GM19328 (cell line): Measurements from ENCODE around the gene TNFRSF14.

Experiments used
- ATAC-seq: cut with Tn5 transposase; IDR thresholded peaks from one replicate; pipeline ENCODE4 v1.9.1; 2021; ENCODE audit warnings: mild to moderate bottlenecking, moderate library complexity; ENCODE audit not compliant: unreplicated experiment

Gene TNFRSF14

DNA sequence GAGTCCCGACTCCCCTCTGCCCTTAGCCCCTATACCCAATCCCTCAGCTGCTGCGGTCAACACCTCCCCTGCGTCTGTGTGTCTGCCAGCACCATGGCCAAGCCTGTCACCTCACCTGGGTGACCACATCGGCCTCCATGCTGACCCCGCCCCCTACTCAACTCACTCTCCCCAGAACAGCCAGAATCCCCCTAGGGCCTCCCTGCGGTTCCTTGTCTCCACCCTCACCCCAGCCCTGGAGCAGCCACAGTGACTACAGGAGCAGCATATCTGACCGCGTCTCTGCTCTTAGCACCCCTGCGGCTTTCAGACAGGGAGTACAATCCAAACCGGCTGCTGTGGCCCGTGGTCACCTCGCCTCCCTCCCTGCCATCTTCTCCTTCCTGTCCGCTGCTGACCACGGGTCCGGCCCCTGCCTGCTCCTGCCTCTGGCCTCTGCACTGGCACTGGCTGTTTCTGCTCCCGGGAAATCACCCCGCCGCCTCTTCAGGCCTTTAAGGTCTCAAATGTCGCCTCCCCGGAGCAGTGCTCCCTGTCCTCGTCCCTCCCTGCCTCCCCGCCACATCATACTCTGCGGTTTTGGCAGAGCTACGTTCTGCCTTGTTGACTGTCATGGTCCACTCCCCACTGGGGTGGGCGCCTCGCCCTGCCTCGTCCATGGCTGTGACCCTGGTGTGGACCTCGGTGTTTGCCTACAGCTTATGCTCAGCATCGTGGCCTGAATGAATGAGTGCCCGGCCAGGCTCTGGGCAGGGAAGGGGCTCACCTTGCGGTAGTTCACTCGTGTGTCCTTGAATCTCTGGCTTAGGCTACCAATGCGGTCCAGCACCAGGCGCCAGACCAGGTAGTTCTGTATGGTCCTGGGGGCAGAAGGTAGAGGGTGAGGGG lies 41.5 kb downstream of the TNFRSF14 start:
- ATAC-seq: no peak

DNA sequence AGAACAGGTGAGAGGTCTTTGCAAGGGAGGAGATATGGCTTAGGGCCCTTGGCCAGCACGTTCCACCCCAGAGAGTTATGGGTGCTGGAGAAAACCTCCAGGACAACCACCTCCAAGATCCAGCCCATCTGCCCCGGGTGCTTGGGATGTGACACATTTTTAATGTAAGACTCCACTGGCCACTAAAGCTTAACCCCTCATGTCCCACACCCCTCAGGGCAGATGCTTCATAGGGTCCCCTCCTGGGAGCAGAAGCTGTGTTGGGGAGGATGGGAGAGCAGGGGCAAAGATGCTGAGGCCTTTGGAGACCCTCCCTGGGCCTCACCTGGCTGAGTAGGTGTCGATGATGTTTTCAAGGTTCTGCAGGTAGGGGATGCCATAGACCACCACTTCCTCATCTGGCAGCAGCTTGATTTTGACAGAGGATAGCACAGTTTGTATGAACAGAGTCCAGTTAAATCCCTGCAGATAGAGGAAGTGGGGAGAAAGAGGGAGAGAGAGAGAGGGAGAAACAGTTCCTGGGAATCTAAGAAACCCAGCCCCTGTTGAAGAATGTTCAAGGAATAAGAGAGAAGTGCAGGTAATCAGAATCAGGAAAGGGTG lies 42.3 kb downstream of the TNFRSF14 start:
- ATAC-seq: no peak

DNA sequence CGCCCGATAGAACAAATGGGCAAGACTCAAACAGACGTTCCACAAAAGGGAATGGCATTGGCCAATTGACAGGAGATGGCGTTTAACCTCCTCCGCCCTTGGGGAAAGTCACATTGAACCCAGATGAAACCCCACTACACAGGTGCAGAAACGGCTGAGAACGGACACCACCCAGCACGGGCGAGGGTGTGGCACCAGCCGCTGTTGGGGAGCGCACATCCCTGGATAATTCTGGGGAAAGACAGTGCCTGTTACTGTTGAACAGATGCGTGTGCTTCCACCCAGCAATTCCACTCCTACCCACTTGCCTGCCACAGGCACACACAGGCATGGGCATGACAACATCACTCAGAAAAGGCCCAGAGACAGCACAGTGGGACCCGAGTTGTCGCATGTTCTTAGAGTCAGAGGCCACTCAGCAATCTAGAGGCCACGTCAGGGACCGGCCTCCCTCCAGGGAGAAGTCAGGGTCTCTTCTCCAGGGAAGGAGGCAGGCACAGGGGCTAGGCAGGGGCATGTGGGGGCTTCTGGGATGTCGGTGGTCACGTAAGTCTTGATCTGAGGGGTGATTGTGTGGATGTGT lies 45.6 kb downstream of the TNFRSF14 start:
- no peak for ATAC-seq

- ATAC-seq: no peak
Measured at GRCh38 chr1:2602311-2602835, 46.2 kb downstream of the TNFRSF14 start.

GRCh38 chr1:2602866-2603520 lies 46.8 kb downstream of the TNFRSF14 start:
- ATAC-seq: no peak

DNA sequence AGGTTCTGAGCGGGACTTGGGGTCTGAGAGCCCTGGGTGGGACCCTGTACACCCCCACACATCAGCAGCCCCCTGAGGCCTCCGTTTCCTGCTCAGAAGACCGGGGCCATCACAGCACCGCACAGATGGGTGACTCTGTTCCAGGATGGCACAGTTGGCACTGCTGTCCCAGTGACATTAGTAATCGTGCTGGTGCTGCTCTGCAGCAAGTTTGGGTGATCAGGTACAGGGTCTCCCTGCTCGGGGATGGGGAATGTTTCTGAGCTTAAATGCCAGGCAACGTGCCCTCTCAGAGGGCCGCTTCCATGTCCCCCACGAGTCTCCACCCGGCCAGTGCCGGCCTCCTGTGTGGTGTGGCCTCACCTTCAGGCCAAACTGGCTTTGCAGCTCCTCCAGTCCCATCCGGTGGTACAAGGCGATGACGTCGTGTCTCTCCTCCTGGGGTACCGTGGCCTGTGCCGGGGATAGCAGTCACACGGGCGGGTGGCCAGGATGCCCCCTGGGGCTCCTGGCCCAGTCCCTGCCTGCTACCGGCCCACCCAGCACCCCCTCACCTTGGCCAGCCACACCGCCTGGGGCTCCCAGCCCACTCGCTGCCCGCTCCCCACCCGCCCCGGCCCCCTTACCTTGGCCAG lies 47.5 kb downstream of the TNFRSF14 start:
- no peak for ATAC-seq

GRCh38 chr1:2604156-2604843 lies 48.1 kb downstream of the TNFRSF14 start:
- no peak for ATAC-seq

- no peak for ATAC-seq
Measured at GRCh38 chr1:2604844-2605508, 48.8 kb downstream of the TNFRSF14 start.

DNA sequence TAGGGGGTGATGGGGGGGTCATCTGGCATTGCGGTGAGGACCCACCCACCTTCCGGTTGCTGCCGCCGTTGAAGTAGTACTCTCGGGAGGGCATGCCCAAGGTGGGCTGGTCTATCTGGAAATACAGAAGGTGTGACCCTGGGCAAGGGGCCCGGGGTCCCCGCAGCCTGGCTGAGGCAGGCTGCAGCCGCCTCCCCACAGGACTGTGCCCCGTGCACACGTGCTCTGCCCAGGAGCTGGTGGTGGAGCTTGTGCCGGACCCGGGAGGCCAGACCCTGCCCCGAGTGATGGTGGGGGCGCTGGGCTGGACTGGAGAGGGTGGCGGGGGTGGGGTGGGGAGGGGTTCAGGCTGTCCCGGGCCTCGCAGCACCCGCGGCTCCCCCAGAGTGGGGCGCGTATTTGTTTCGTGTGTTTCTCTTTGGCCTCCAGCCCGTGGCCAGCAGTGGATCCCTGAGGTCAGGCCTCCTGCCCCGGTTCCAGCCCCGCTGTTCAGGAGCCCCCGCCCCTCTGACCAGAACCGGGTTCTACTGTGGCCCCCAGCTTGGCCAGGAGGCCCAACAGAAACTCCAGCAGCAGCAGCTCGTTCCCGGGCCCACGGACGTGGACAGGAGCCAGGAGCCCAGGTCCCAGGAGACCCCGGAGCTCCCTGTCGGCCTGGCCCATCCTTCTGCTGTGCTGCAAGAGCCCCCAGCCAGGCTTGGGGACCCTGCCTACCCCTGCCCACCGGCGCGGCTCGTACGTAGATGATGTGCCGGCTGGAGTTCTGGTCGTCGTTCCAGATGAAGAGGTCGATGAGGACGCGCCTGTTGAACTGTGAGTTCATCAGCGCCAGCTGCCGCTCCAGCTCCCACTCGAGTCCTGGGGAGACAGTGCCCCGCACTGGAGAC lies 49.6 kb downstream of the TNFRSF14 start:
- no peak for ATAC-seq

DNA sequence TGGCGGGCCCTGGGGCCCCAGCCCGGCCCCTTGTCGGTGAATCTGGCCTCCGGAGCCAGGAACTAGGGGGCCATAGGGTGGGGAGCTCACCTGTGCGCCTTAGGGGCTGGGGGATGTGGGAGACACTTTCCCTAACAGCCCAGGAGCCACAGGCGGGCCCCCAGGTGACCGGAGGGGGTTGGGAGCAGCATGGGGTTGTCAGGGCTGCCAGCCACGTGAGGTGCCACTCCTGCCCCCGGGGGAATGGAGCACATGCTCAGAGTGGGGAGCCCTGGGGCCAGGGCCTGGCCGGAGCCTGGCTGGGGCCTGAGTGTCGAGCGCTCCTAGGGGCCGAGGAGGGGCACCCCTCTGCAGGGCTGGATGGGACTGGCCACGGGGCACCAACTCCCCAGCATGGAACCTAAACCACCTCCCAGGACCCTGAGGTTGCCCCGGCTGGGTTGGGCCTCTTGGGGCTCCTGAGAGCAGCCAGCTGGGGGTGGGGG lies 50.3 kb downstream of the TNFRSF14 start:
- no peak for ATAC-seq

- ATAC-seq: no peak
Measured at GRCh38 chr1:2606881-2607621, 50.9 kb downstream of the TNFRSF14 start.

GRCh38 chr1:2607641-2608091 lies 51.5 kb downstream of the TNFRSF14 start:
- ATAC-seq: no peak

- ATAC-seq: no peak
Measured at GRCh38 chr1:2609319-2610035, 53.3 kb downstream of the TNFRSF14 start.

DNA sequence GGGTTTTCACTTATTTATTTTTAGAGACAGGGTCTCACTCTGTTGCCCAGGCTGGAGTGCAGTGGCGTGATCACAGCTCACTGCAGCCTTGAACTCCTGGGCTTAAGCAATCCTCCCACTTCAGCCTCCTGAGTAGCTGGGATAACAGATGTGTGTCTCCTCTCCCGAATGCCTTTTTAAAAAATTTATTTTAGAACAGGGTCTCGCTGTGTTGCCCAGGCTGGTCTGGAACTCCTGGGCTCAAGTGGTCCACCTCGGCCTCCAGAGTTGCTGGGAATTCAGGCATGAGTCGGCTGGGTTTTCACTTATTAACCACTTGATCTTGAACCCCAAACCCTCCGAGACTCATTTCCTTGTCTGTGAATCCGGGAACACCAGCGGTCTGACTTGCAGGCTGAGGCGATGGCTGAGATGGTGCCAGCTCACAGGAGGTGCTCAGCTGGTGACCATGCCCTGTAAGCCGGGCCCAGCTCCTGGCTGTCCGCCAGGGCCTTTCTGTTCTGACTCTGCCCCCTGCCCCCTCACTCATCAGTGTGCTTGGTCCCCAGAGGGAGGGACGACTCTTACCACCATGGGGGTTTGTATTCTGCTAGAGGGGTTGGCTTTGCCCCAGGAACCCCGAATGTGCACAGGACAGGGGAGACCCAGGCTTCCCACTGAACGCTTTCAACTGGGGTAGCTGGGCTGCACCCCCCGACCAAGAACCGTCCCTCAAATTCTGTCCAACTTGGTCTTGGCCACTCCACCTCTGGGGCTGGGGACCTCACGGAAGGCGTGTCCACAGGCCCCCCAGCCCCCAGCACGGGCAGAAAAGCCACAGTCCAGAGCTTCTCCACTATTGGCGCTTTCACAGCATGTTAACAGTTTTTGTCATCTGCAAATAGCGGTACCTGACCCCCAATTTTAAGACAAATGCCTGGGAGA lies 54.1 kb downstream of the TNFRSF14 start:
- ATAC-seq: no peak

DNA sequence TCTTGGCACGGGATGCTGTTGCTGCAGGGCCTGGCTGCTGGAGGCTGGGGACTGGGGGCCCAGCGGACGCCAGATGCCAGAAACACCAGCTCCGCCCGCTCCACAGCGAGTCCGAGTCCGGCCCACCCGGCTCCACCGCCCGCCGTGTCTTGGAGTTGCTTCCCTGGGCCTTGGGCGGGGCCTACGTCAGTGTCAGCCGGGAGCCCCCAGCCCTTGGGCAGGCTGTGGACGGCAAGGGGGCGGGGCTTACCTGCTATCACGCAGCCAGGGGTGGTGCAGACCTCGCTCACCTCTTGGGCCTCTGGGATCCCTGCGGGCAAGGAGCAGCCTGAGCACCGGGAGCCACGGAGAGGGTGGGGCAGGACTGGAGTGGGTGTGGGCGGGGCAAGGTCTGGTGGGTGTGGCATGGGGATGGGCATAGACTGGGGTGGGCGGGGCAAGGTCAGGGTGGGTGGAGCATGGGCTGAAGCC lies 54.9 kb downstream of the TNFRSF14 start:
- no peak for ATAC-seq
